ENCODE data around the gene KCNF1. TPM values are rescaled to one million over a fixed set of nuclear protein-coding genes. Genes with fewer than 3 reads are reported as not detected.

Gene KCNF1
- total RNA-seq, 1 donor from 2014 or later: not detected

GRCh38 chr2:10961490-10961875 is 49.7 kb downstream of the KCNF1 start:
- no peak for DNase-seq (ENCODE audit: low spot score)
- no peak for ATAC-seq

DNA sequence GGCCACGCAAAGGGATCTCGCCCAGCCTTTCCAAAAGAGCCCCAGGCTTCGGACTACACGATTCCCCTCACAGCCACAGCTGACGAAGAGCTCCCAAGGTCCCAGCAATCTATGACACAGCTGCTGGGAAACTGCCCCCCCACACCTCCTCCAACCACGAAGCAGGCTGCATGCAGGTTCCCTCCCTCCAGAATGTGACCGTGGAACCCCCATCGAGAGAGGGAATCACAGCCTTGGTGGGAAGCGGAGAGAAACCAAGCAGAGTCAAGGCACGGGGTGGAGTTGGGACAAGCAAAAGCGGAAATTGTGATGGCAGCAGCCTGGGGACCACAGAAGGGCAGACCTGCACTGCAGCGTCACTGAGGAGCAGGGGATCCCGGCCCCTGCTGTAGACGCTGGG is 50.3 kb downstream of the KCNF1 start:
- DNase-seq (ENCODE audit: low spot score) (no peak), ATAC-seq (no peak)

DNA sequence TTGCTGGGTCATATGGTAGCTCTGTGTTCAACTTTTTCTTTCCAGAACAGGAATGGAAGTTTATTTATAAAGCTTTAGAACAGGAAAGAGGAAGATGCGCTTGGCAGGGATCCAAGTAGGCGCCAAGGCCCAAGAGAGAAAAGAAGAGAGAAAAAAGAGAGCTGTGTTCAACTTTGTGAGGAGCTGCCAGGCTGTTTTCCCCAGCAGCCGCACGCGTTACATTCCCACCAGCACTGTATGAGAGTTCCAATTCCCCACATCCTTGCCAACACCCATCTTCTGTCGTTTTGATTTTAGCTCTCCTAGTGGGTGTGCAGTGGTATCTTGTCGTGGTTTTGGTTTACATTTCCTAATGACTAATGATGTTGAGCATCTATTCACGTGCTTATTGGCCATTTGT is 51.4 kb downstream of the KCNF1 start:
- DNase-seq (ENCODE audit: low spot score) (no peak), ATAC-seq (no peak)

Other genes with a start within 250 kb of the KCNF1 start
- gene NOL10, start 222.0 kb upstream of the KCNF1 start, total RNA-seq: 8.0 TPM
- gene ATP6V1C2, start 190.3 kb upstream of the KCNF1 start, total RNA-seq: 0.10 TPM
- 225 TPM for gene PDIA6, start 99.1 kb upstream of the KCNF1 start, total RNA-seq
- 8.1 TPM for gene SLC66A3, start 243.5 kb downstream of the KCNF1 start, total RNA-seq